GM23338 (cell line): Measurements from ENCODE around the gene LIPH. TPM values are rescaled to one million over a fixed set of nuclear protein-coding genes. Genes with fewer than 3 reads are reported as not detected.

ENCODE experiments used
- ATAC-seq: fragments of 200-7000 bp; cut with Tn5 transposase; 3 replicates; pipeline ENCODE4 v1.9.1; 2020
- DNase-seq: peaks from one replicate; pipeline ENCODE4 v3.0.0-alpha.2; 2015; ENCODE audit warnings: low spot score
- H2AFZ ChIP-seq: fragments of 200-600 bp; sonication (generic); 2 replicates; pipeline ENCODE4 v1.8.0; 2016; ENCODE audit warnings: antibody characterized with exemption, mild to moderate bottlenecking, moderate library complexity
- H3F3A ChIP-seq: fragments of 200-600 bp; sonication (generic); replicated peaks from 2 replicates; pipeline ENCODE4 v1.8.0; 2017; ENCODE audit warnings: antibody characterized with exemption, mixed run types, low read depth
- H3K27ac ChIP-seq: fragments of 200-600 bp; sonication (generic); 2 replicates; pipeline ENCODE4 v1.6.1; 2016; ENCODE audit warnings: low read depth
- H3K27me3 ChIP-seq: fragments of 200-600 bp; sonication (generic); 2 replicates; pipeline ENCODE4 v1.8.0; 2016; ENCODE audit warnings: mild to moderate bottlenecking, mixed run types, moderate library complexity; ENCODE audit not compliant: insufficient read depth
- H3K36me3 ChIP-seq: fragments of 200-600 bp; sonication (generic); 2 replicates; pipeline ENCODE4 v1.8.0; 2016; ENCODE audit warnings: mild to moderate bottlenecking; ENCODE audit not compliant: insufficient read depth
- H3K4me1 ChIP-seq: fragments of 200-600 bp; sonication (generic); 2 replicates; pipeline ENCODE4 v1.8.0; 2016; ENCODE audit warnings: mild to moderate bottlenecking, moderate library complexity; ENCODE audit not compliant: insufficient read depth
- H3K4me2 ChIP-seq: fragments of 200-600 bp; sonication (generic); 2 replicates; pipeline ENCODE4 v1.7.1; 2017; ENCODE audit warnings: mixed run types
- H3K4me3 ChIP-seq: fragments of 200-600 bp; sonication (generic); 2 replicates; pipeline ENCODE4 v1.6.1; 2016; ENCODE audit warnings: mixed run types
- H3K79me2 ChIP-seq: fragments of 200-600 bp; sonication (generic); replicated peaks from 2 replicates; pipeline ENCODE4 v1.8.0; 2017; ENCODE audit warnings: mild to moderate bottlenecking; ENCODE audit not compliant: insufficient read depth
- H3K9me2 ChIP-seq: fragments of 200-600 bp; sonication (generic); 2 replicates; pipeline ENCODE4 v1.8.0; 2017; ENCODE audit not compliant: insufficient read depth
- H4K20me1 ChIP-seq: fragments of 200-600 bp; sonication (generic); replicated peaks from 2 replicates; pipeline ENCODE4 v1.8.0; 2017; ENCODE audit warnings: mild to moderate bottlenecking; ENCODE audit not compliant: insufficient read depth
- H3K27ac Mint-ChIP-seq: 2 replicates; pipeline ENCODE4 v1.8.0; 2020; ENCODE audit warnings: inconsistent platforms, mild to moderate bottlenecking, moderate library complexity, mixed read lengths
- H3K27me3 Mint-ChIP-seq: 3 replicates; pipeline ENCODE4 v1.8.0; 2022; ENCODE audit warnings: low read depth, mild to moderate bottlenecking, moderate library complexity, mixed read lengths, inconsistent platforms; ENCODE audit not compliant: insufficient read depth, poor library complexity
- H3K36me3 Mint-ChIP-seq: 3 replicates; pipeline ENCODE4 v1.8.0; 2021; ENCODE audit warnings: low read depth, mild to moderate bottlenecking, inconsistent platforms, moderate library complexity, mixed read lengths
- H3K4me1 Mint-ChIP-seq: 3 replicates; pipeline ENCODE4 v1.8.0; 2020; ENCODE audit warnings: mild to moderate bottlenecking, inconsistent platforms, mixed read lengths
- H3K4me3 Mint-ChIP-seq: 3 replicates; pipeline ENCODE4 v1.8.0; 2021; ENCODE audit warnings: moderate library complexity, mild to moderate bottlenecking, inconsistent platforms, mixed read lengths
- H3K9me3 Mint-ChIP-seq: 3 replicates; pipeline ENCODE4 v1.8.0; 2020; ENCODE audit warnings: moderate library complexity, mild to moderate bottlenecking, inconsistent platforms, mixed read lengths
- CREB1 ChIP-seq: fragments of 250-450 bp; sonication (Bioruptor Pico); IDR thresholded peaks from 2 replicates; pipeline ENCODE4 v1.5.0; 2020; ENCODE audit warnings: low read depth, mild to moderate bottlenecking, moderate library complexity
- CTCF ChIP-seq, 2 experiments: fragments of 200-600 bp in 1 of 2; sonication (generic) in 1 of 2; conservative IDR thresholded peaks; 2 replicates each; pipeline versions ENCODE4 v1.5.1 to v1.6.1; 2016 to 2017; ENCODE audit warnings: antibody characterized with exemption in 2 of 2, low read depth in 2 of 2, mild to moderate bottlenecking in 2 of 2, moderate library complexity in 1 of 2
- EZH2 ChIP-seq: fragments of 200-600 bp; sonication (generic); IDR thresholded peaks from one replicate; pipeline ENCODE4 v1.8.0; 2017; ENCODE audit warnings: antibody characterized with exemption, mild to moderate bottlenecking, low read depth; ENCODE audit not compliant: unreplicated experiment
- EZH2phosphoT487 ChIP-seq: fragments of 200-600 bp; sonication (generic); IDR thresholded peaks from one replicate; pipeline ENCODE4 v1.8.1; 2018; ENCODE audit warnings: antibody characterized with exemption; ENCODE audit not compliant: unreplicated experiment
- JUNB ChIP-seq: IDR thresholded peaks from one replicate; pipeline ENCODE4 v1.6.1; 2016; ENCODE audit warnings: antibody characterized with exemption; ENCODE audit not compliant: unreplicated experiment
- NANOG ChIP-seq: IDR thresholded peaks from 2 replicates; pipeline ENCODE4 v1.6.1; 2016; ENCODE audit warnings: antibody characterized with exemption, borderline replicate concordance
- REST ChIP-seq: IDR thresholded peaks from one replicate; pipeline ENCODE4 v1.6.1; 2018; ENCODE audit warnings: antibody characterized with exemption; ENCODE audit not compliant: unreplicated experiment
- STAT1 ChIP-seq: IDR thresholded peaks from one replicate; pipeline ENCODE4 v1.6.1; 2016; ENCODE audit warnings: antibody characterized with exemption; ENCODE audit not compliant: unreplicated experiment
- ZNF114 ChIP-seq: fragments of 250-450 bp; sonication (Bioruptor Pico); IDR thresholded peaks from 2 replicates; pipeline ENCODE4 v1.5.0; 2020; ENCODE audit warnings: mild to moderate bottlenecking, moderate library complexity
- polyA plus RNA-seq: library from polyadenylated mRNA; unstranded; fragments of >200 nt; fragmentation: Nextera tagmentation; extraction: Ambion mirVana; gene quantifications from 2 replicates; pipeline ENCODE4 v1.2.1, GENCODE V29; 2016
- total RNA-seq: library from RNA; depleted of rRNA; stranded (reverse); fragments of >200 nt; shearing (Covaris generic); gene quantifications from 2 replicates; pipeline ENCODE4 v1.2.3, GENCODE V29; 2014
- TF ChIP-seq, protein P1 (sequence below): IDR thresholded peaks from 2 replicates; pipeline ENCODE4 v1.6.1; 2016; ENCODE audit warnings: antibody characterized with exemption

Gene LIPH
- total and polyA plus RNA-seq, 2 experiments from 2014 or later, result 0.03 to 0.16 TPM

- H3K4me1 Mint-ChIP-seq, result no peaks in the 10 kb centered on the region
- no peak overlapping the region for H3K27ac Mint-ChIP-seq
- ATAC-seq (peak; percentile 44; the same call in 1 of the 3 replicates), DNase-seq (no peak)
- no peak overlapping the region for H3K4me3 ChIP-seq
- H3K9me3 Mint-ChIP-seq, result peaks cover 2% of the 10 kb centered on the region; the same call in 1 of the 3 replicates
- no peaks in the 10 kb centered on the region for H3F3A ChIP-seq
- H3K4me1 ChIP-seq, result no peaks in the 10 kb centered on the region
- peaks cover 1% of the 10 kb centered on the region for H3K27me3 Mint-ChIP-seq
- H3K4me2 ChIP-seq, result no peak overlapping the region
- H2AFZ ChIP-seq, result no peak overlapping the region
- H3K27ac ChIP-seq, result no peak overlapping the region
- no peak for TF ChIP-seq NANOG
- no peak for TF ChIP-seq STAT1
- TF ChIP-seq CTCF (conservative IDR thresholded peaks at IDR 0.05; ENCODE audit: low read depth in 2 of 2), result no peak
- no peak for TF ChIP-seq JUNB
- TF ChIP-seq CREB1, result no peak
- TF ChIP-seq EZH2phosphoT487, result no peak
- no peaks in the 10 kb centered on the region for H4K20me1 ChIP-seq
- H3K36me3 ChIP-seq, result no peaks in the 10 kb centered on the region
- H3K79me2 ChIP-seq, result no peaks in the 10 kb centered on the region
- no peaks in the 10 kb centered on the region for H3K36me3 Mint-ChIP-seq
- H3K27me3 ChIP-seq, result no peaks in the 10 kb centered on the region
- H3K4me3 Mint-ChIP-seq, result no peak overlapping the region
- no peaks in the 10 kb centered on the region for H3K9me2 ChIP-seq
Observed at GRCh38 chr3:185460309-185460708, 92.1 kb downstream of the LIPH start.

DNA sequence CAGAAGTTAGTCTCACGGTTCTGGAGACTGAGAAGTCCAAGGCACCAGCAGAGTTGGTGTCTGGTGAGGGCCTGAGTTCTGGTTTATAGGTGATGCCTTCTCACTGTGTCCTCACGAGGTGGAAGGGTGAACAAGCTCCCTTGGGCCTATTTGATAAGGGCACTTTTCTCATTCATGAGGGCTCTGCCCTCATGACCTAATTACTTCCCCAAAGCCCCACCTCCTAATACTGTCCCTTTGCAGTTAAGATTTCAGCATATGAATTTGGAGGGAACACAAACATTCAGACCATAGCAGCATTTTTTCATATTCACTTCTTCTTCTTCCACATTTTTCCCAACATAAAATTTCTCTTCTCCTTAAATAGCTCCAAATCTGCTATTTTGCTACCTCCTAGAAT lies 95.0 kb downstream of the LIPH start:
- no peaks in the 10 kb centered on the region for H3K4me1 ChIP-seq
- H3K27ac ChIP-seq, result no peak overlapping the region
- no peaks in the 10 kb centered on the region for H3K27me3 ChIP-seq
- no peaks in the 10 kb centered on the region for H3K36me3 Mint-ChIP-seq
- ATAC-seq (no peak), DNase-seq (no peak)
- H3K79me2 ChIP-seq, result no peaks in the 10 kb centered on the region
- H3F3A ChIP-seq, result no peaks in the 10 kb centered on the region
- H3K27me3 Mint-ChIP-seq, result no peaks in the 10 kb centered on the region
- H3K4me2 ChIP-seq, result no peak overlapping the region
- H3K27ac Mint-ChIP-seq, result no peak overlapping the region
- H3K36me3 ChIP-seq, result no peaks in the 10 kb centered on the region
- no peak overlapping the region for H3K4me3 ChIP-seq
- no peak overlapping the region for H2AFZ ChIP-seq
- no peaks in the 10 kb centered on the region for H3K4me1 Mint-ChIP-seq
- H3K9me2 ChIP-seq, result no peaks in the 10 kb centered on the region
- H4K20me1 ChIP-seq, result no peaks in the 10 kb centered on the region
- peaks cover 2% of the 10 kb centered on the region; the same call in 1 of the 3 replicates for H3K9me3 Mint-ChIP-seq
- H3K4me3 Mint-ChIP-seq, result no peak overlapping the region
- TF ChIP-seq ZNF114 (CRISPR knock-in tag) (no peak), EZH2 (no peak), CTCF (conservative IDR thresholded peaks at IDR 0.05; ENCODE audit: low read depth in 2 of 2) (no peak), NANOG (no peak), REST (no peak)
- TF ChIP-seq, protein P1, sequence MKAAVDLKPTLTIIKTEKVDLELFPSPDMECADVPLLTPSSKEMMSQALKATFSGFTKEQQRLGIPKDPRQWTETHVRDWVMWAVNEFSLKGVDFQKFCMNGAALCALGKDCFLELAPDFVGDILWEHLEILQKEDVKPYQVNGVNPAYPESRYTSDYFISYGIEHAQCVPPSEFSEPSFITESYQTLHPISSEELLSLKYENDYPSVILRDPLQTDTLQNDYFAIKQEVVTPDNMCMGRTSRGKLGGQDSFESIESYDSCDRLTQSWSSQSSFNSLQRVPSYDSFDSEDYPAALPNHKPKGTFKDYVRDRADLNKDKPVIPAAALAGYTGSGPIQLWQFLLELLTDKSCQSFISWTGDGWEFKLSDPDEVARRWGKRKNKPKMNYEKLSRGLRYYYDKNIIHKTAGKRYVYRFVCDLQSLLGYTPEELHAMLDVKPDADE, result no peak
